GM10248 (cell line): ENCODE data around the gene WAPL.

Experiments
- CTCF ChIA-PET: fragments of 300-600 bp; sonication (Branson Sonifier 250); formaldehyde crosslinking; extraction: SDS; loops from one replicate; lab custom pipeline; 2021; ENCODE audit warnings: antibody characterized with exemption; lab: Yijun Ruan, JAX
- POLR2A ChIA-PET: fragments of 350-650 bp; sonication (Branson Sonifier 250); formaldehyde crosslinking; extraction: SDS; loops from one replicate; lab custom pipeline; 2020; ENCODE audit warnings: antibody characterized with exemption; lab: Yijun Ruan, JAX
- DNase-seq: peaks from one replicate; pipeline ENCODE4 v3.0.0; 2012; ENCODE audit errors: extremely low spot score
- TF ChIP-seq, protein P1 (sequence below): IDR thresholded peaks from 2 replicates; pipeline ENCODE4 v1.5.1; 2012; ENCODE audit warnings: mild to moderate bottlenecking, low read depth; ENCODE audit errors: extremely low read depth, missing control alignments, control extremely low read depth

The WAPL gene

DNA sequence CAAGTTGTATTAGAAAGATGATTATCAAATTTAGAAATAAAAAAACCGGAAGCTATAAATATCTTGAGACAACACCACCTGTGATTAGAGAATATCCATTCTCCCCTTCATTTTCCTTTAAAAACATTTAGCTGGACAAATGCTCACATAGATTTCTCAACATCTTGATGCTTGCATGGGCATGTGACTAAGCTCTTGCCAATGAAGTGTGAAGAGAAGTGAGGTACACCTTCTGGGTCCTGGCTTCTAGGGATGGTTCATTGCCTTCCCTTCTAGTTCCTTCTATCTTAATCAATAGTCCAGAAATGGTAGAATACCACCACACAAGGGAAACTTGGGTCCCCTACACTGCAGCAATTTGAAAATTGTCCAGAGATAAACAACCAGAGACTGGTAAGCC, 41.0 kb downstream of the WAPL start:
- DNase-seq = no peak
- TF ChIP-seq, protein P1, sequence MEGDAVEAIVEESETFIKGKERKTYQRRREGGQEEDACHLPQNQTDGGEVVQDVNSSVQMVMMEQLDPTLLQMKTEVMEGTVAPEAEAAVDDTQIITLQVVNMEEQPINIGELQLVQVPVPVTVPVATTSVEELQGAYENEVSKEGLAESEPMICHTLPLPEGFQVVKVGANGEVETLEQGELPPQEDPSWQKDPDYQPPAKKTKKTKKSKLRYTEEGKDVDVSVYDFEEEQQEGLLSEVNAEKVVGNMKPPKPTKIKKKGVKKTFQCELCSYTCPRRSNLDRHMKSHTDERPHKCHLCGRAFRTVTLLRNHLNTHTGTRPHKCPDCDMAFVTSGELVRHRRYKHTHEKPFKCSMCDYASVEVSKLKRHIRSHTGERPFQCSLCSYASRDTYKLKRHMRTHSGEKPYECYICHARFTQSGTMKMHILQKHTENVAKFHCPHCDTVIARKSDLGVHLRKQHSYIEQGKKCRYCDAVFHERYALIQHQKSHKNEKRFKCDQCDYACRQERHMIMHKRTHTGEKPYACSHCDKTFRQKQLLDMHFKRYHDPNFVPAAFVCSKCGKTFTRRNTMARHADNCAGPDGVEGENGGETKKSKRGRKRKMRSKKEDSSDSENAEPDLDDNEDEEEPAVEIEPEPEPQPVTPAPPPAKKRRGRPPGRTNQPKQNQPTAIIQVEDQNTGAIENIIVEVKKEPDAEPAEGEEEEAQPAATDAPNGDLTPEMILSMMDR = no peak
- POLR2A ChIA-PET = no interaction called here
- CTCF ChIA-PET = interaction anchor here (0.9 to 1.8 kb wide), 4 partner anchors 9 to 80 kb away, joined by 3 to 7 read pairs (median 4); no protein-coding TSS in a partner anchor

DNA sequence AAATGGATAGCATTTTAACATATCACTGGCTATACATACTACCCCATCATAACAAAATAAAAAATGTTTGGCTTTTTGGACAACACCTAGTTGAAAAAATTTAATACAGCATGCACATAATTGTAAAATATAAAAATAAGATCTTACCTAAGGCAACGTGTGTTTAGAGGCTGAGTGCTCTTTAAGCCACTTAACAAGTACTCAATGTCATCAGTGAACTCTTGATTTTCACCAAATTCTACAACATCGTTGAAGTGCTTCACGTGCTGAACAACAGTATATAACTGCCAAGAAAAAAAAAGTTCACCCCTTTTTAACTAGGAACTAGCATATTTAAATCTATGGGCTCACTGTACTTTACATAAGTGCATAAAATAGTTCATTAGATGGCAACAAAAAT, 49.5 kb downstream of the WAPL start:
- TF ChIP-seq, protein P1 = no peak
- ChIA-PET POLR2A (no interaction called here), CTCF (interaction anchor here (1.3 kb wide), 2 partner anchors 9 to 12 kb away, joined by 4 read pairs; no protein-coding TSS in a partner anchor)
- DNase-seq = no peak

DNA sequence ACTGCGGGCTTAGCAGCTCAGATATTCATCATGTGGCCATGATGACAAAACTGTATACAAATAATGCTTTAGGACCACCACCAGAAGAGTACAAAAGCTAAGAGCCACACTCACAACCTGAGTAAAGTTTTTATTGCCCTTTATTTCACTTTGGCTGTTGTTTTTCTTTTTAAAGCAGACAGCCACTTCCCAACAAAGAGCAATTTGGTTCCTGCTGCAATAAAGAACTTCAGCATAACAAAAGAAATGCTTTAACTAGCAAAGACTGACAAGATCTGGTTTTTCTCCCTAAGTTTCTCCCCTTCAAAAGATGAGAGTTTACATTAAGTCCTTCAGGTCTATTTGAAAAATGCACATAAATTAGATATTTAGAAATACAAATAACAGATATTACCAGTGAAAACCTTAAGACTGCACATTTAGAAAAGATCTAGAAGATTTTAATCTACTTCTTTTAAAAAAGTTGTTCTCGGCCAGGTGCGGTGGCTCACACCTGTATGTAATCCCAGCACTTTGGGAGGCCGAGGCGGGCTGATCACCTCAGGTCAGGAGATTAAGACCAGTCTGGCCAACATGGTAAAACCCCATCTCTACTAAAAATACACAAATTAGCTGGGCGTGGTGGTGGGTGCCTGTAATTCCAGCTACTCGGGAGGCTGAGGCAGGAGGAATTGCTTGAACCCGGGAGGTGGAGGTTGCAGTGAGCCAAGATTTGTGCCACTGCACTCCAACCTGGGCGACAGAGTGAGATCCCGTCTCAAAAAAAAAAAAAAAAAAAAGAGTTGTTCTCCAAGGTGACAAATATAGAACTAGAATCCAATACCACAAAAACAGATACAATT, 59.4 kb downstream of the WAPL start:
- POLR2A ChIA-PET = no interaction called here
- TF ChIP-seq, protein P1 = no peak
- CTCF ChIA-PET = interaction anchor here (0.8 to 1.8 kb wide), 4 partner anchors 9 to 62 kb away, joined by 3 to 5 read pairs (median 4); no protein-coding TSS in a partner anchor
- no peak for DNase-seq

DNA sequence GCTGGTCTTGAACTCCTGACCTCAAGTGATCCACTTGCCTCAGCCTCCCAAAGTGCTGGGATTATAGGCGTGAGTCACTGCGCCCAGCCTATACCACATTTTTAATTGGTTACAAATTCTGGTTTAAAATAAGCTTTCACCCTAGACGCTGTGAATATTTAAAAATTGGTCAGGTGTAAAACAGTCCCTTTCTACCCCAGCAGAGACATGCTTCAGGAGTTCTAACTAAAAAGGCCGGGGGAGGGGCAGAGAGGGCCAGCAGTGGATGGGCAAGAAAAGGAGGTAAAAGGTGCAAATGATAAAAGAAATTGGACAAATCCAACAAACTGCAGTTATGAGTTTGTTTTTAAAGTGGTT, 70.0 kb downstream of the WAPL start:
- DNase-seq = no peak
- TF ChIP-seq, protein P1 = no peak
- ChIA-PET CTCF (interaction anchor here (1.6 kb wide), 1 partner anchor 52 kb away, joined by 4 read pairs; no protein-coding TSS in a partner anchor), POLR2A (no interaction called here)

DNA sequence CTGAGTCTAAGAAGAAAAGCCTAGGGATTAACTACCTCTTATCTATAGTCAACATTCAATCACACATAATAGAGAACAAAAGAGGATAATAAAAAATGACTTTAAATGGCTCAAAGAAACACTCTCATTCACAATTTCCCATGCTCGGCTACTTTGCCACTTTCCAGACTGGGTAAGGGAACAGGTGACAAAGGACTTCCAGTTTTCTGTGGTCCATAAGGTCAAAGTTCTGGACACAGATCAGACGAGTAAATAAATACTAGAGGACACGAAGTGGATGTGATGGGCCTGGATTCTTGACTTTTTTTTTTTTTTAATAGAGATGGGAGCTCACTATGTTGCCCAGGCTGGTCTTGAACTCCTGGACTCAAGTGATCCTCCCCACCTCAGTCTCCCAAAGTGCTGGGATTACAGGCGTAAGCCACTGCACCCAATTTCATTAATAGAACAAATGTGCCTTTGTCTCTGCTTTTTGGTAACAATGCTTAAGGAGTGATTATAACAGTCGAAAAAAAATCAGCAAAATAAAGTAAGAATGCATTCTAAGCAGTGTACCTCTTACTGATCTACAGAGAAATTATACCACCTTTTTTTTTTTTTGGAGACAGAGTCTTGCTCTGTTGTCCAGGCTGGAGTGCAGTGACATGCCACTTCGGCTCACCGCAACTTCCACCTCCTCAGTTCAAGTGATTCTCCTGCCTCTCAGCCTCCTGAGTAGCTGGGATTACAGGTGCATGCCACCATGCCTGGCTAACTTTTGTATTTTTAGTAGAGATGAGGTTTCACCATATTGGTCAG, 70.6 kb downstream of the WAPL start:
- CTCF ChIA-PET = interaction anchor here (1.5 to 1.6 kb wide), 2 partner anchors 8 to 51 kb away, joined by 4 to 5 read pairs; no protein-coding TSS in a partner anchor
- TF ChIP-seq, protein P1 = no peak
- POLR2A ChIA-PET = no interaction called here
- DNase-seq = no peak

DNA sequence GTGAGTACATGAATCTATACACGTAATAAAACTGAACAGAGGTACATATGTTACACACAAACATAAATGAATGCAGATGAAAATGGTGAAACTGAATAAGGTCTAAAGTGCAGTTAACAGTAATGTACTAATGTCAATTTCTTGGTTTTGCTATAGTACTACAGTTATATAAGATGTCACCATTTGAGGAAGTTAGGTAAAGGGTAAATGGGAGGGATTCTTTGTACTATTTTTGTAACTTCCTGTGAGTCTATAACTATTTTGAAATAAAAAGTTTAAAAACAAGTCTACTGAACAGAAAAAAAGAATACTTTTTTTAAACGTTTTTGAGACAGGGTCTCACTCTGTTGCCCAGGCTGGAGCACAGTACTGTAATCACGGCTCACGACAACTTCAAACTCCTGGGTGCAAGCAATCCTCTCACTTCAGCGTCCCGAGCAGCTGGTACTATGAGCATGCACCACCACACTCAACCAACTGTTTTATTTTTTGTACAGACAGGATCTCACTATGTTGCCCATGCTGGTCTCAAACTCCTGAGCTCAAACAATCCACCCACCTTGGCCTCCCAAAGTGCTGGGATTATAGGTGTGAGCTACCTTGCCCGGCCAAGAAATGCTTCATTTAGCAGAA, 71.5 kb downstream of the WAPL start:
- no peak for DNase-seq
- CTCF ChIA-PET = interaction anchor here (1.5 to 1.6 kb wide), 2 partner anchors 9 to 50 kb away, joined by 4 to 5 read pairs; no protein-coding TSS in a partner anchor
- TF ChIP-seq, protein P1 = no peak
- POLR2A ChIA-PET = no interaction called here
